Hair follicle dermal papilla cell (primary cell): ENCODE results near the gene NME9. TPM values are rescaled to one million over a fixed set of nuclear protein-coding genes. Genes with fewer than 3 reads are reported as not detected.

Source experiments
- total RNA-seq: library from RNA; depleted of rRNA; stranded (reverse); fragments of >200 nt; gene quantifications from 2 replicates; pipeline ENCODE4 v1.2.3, GENCODE V29; 2012

Gene NME9
- not detected in 2 replicates for total RNA-seq

GRCh38 chr3:138329127-138329983, at the start of gene NME9:
NME9 (minus strand) TSS chr3:138329851; CDS start chr3:138329335, 516 bp downstream.

GRCh38 chr3:138347960-138348753, 18.5 kb upstream of the NME9 start, which contains the start of gene MRAS:
MRAS (plus strand) TSS chr3:138348579; CDS start chr3:138372884, 24,305 bp downstream.

Other genes starting within 250 kb of the NME9 start
- 37.4 and 47.5 TPM in 2 replicates for gene DZIP1L, start 214.2 kb downstream of the NME9 start, total RNA-seq
- not detected in 2 replicates for gene A4GNT, start 197.5 kb downstream of the NME9 start, total RNA-seq
- 12.8 and 16.6 TPM in 2 replicates for gene DBR1, start 154.9 kb downstream of the NME9 start, total RNA-seq
- gene ARMC8, start 142.6 kb downstream of the NME9 start, total RNA-seq, result 38.4 and 48.5 TPM in 2 replicates
- gene MRAS, start 18.7 kb upstream of the NME9 start, total RNA-seq, result 42.9 and 58.9 TPM in 2 replicates
- gene ESYT3, start 104.8 kb upstream of the NME9 start, total RNA-seq, result 0.49 and 0.97 TPM in 2 replicates